Subcutaneous adipose tissue (tissue), 4 donors: ENCODE measurements around the gene PPP1R7. TPM values are rescaled to one million over a fixed set of nuclear protein-coding genes. Genes with fewer than 3 reads are reported as not detected.

Source experiments
- CTCF ChIP-seq: fragments of 450-650 bp; IDR thresholded peaks from one replicate; pipeline ENCODE4 v1.5.1; 2016; ENCODE audit warnings: low read depth, mild to moderate bottlenecking, control low read depth, antibody characterized with exemption, moderate library complexity
- total RNA-seq, 4 donors: library from RNA; depleted of rRNA; stranded (reverse); fragments of >200 nt; gene quantifications; one replicate each; pipeline ENCODE4 v1.1.0, GENCODE V29; 2016

Gene PPP1R7
- total RNA-seq, 4 donors from 2014 or later: 38.8 to 48.1 (median 40.3) TPM

- TF ChIP-seq CTCF: no peak
These were observed 40.2 kb downstream of the PPP1R7 start for GRCh38 chr2:241190291-241190981.

DNA sequence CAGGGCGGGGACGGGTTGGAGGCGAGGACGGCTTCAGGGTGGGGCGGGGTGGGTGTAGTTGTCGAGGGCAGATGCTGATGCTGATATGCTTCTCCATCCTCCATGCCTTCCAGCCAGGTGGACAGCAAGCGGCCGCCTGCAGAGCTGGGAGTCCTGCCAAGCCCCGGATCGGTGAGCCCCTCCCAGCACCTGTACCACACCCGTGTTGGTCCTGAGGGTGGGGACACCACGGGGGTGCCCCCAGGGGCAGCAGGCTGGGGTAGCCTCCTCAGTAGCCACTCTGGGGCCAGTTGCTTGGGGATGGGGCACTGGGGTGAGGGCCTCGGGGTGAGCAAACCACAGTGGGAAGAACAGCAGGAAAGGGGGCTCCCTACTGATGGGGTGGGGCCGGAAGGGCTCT, 40.8 kb downstream of the PPP1R7 start:
- TF ChIP-seq CTCF: no peak

DNA sequence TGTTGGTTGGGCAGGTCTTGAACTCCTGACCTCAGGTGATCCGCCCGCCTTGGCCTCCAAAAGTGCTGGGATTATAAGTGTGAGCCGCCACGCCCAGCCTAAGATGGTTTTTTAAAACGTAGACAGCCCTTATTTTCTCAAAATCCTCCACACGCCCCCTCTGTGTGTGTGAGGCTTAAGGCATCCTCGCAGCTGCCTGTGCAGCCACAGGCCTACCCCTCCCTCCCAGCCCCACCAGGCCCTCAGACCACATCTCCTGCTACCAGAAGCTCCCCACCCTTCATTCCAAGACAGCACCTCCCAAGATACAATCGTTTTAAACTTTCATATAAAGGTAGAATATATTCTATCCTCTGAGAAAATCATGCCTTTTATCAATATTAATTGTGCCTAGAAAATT, 43.0 kb downstream of the PPP1R7 start:
- TF ChIP-seq CTCF: no peak

DNA sequence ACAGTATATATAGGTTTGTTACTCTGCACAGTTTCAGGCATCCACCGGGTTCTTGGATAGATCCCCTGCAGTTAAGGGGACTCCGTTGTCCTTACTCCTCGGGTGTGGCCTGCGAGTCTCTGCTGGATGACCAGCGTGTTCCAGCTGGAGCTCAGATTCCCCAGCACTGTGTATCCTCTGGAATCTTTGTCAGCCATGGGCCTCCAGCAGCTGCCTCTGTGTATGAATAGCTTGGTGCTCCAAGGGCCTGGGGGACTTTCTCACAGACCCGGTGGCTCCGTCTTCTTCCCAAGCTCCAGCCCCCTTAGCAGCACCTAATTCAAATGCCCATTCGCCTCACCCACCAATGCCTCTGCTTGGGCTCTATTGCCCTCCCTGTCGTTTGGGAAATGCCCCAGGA, 44.5 kb downstream of the PPP1R7 start:
- no peak for TF ChIP-seq CTCF

- TF ChIP-seq CTCF: no peak
These were observed 45.4 kb downstream of the PPP1R7 start for GRCh38 chr2:241195506-241196130.

DNA sequence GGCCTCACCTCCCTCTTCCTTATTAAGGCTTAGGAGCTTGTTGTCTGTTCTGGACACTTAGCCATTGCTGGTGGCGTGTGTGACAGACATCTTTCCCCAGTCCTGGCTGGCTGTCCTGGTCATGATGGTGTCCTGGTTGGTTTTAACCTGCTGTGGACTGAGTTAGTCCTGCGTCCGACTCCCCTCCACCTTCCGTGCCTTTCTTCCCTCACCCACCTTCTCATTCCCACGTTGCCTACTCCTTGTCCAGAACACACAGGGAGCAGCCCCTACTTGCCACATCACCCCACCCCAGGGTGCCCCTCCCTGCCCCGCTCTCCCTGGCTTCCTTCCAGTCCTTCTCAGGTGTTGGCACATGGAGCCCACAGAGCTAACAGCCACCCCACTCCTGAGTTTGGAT, 47.7 kb downstream of the PPP1R7 start:
- no peak for TF ChIP-seq CTCF

DNA sequence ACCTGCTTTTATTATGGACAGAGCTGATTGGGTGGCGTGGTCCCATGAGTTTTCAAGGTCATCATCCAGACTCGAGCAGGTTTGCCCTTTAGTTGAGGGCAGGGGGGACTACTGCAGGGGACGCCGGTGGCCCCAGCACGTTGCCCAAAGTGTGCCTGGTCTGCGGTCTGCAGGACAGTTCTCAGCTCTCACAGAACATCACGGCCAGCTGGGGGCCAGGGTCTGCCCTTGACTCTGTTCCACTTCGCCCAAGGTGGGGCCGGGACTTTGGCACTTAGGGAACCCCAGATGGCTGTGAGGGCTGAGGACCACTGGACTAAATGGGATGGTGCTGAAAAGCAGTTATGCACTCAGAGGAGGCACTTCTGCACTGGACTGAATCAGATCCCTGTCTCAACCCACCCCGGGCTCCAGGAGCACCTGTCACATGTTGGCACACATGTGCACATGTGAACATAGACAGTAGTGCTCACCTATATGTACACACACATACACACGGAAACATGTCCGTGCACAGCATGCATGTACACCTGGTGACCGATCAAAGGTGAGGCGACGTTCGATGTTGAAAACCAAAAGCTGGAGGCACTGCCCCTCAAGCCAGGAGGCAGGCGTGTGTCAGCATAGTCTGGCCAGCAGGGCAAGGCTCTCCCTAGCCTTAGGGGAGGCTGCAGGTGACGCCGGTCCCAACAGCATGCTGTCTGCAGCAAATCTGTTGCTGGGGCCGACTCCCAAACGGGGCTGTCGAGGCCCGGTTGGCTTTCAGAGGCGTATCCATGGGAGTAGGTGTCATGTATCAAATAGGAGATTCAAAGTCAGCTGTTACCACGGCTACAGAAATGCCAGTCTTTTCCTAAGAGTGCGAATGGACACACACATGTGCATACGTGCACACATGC, 48.4 kb downstream of the PPP1R7 start:
- no peak for TF ChIP-seq CTCF
